HEK293 (cell line): ENCODE data around the gene THEM5.

Experiments
- CTCF ChIA-PET: fragments of 350-600 bp; formaldehyde crosslinking; extraction: SDS; loops from one replicate; lab custom pipeline; 2021; ENCODE audit warnings: antibody characterized with exemption; lab: Yijun Ruan, JAX
- POLR2A ChIA-PET: fragments of 300-600 bp; formaldehyde crosslinking; extraction: SDS; loops from one replicate; lab custom pipeline; 2020; ENCODE audit warnings: antibody characterized with exemption, inconsistent platforms; lab: Yijun Ruan, JAX
- H3K27ac ChIP-seq: fragments of 200-500 bp; sonication (Bioruptor generic); 2 replicates; pipeline ENCODE4 v1.5.1; 2014; ENCODE audit warnings: low read depth, low read length, control low read depth, inconsistent platforms; ENCODE audit errors: extremely low read depth
- H3K36me3 ChIP-seq, 2 experiments: fragments of 200-500 bp in 1 of 2; sonication (Bioruptor generic) in 1 of 2; 1 replicate in 1 of 2; 2 replicates in 1 of 2; pipeline ENCODE4 v1.5.1; 2014 to 2017; ENCODE audit warnings: inconsistent platforms in 2 of 2, low read length in 2 of 2; ENCODE audit not compliant: control insufficient read depth in 2 of 2, insufficient read depth in 1 of 2
- H3K4me1 ChIP-seq: fragments of 200-500 bp; sonication (Bioruptor generic); 2 replicates; pipeline ENCODE4 v1.5.1; 2014; ENCODE audit warnings: mild to moderate bottlenecking, low read length, inconsistent platforms; ENCODE audit not compliant: control insufficient read depth, insufficient read depth
- H3K4me3 ChIP-seq: 2 replicates; pipeline ENCODE4 v1.5.1; 2011; ENCODE audit warnings: low read depth, mild to moderate bottlenecking, control low read depth, low read length, moderate library complexity
- H3K9me3 ChIP-seq: fragments of 200-500 bp; sonication (Bioruptor generic); 2 replicates; pipeline ENCODE4 v1.5.1; 2014; ENCODE audit warnings: low read depth, low read length, inconsistent platforms; ENCODE audit not compliant: control insufficient read depth, insufficient read depth
- BCL11B ChIP-seq: fragments of 450-650 bp; formaldehyde crosslinking; IDR thresholded peaks from 2 replicates; pipeline ENCODE4 v1.5.1; 2016; ENCODE audit warnings: low read depth, missing biosample characterization, missing genetic modification characterization
- CTCF ChIP-seq: fragments of 450-650 bp; formaldehyde crosslinking; IDR thresholded peaks from 2 replicates; pipeline ENCODE4 v1.5.1; 2016; ENCODE audit warnings: missing biosample characterization, missing genetic modification characterization
- GFI1B ChIP-seq: fragments of 450-650 bp; formaldehyde crosslinking; IDR thresholded peaks from 2 replicates; pipeline ENCODE4 v1.5.1; 2016; ENCODE audit warnings: missing biosample characterization, missing genetic modification characterization
- GLIS2 ChIP-seq: fragments of 450-650 bp; formaldehyde crosslinking; IDR thresholded peaks from 2 replicates; pipeline ENCODE4 v1.5.1; 2016; ENCODE audit warnings: missing biosample characterization, missing genetic modification characterization
- KLF16 ChIP-seq: fragments of 450-650 bp; formaldehyde crosslinking; IDR thresholded peaks from 2 replicates; pipeline ENCODE4 v1.5.1; 2017; ENCODE audit warnings: missing biosample characterization, missing genetic modification characterization
- KLF8 ChIP-seq: fragments of 450-650 bp; formaldehyde crosslinking; IDR thresholded peaks from 2 replicates; pipeline ENCODE4 v1.5.1; 2016; ENCODE audit warnings: missing biosample characterization, missing genetic modification characterization
- SALL2 ChIP-seq: fragments of 450-650 bp; formaldehyde crosslinking; IDR thresholded peaks from 2 replicates; pipeline ENCODE4 v1.5.0; 2017; ENCODE audit warnings: missing biosample characterization, mild to moderate bottlenecking, missing genetic modification characterization, borderline replicate concordance
- TCF7L2 ChIP-seq: IDR thresholded peaks from 2 replicates; pipeline ENCODE4 v1.6.1; 2011; ENCODE audit warnings: low read depth, mild to moderate bottlenecking, inconsistent platforms, low read length, moderate library complexity, borderline replicate concordance
- YY1 ChIP-seq: fragments of 450-650 bp; formaldehyde crosslinking; IDR thresholded peaks from 2 replicates; pipeline ENCODE4 v1.5.1; 2018; ENCODE audit warnings: missing biosample characterization, missing genetic modification characterization
- ZBTB48 ChIP-seq: fragments of 450-650 bp; formaldehyde crosslinking; IDR thresholded peaks from 2 replicates; pipeline ENCODE4 v1.5.1; 2016; ENCODE audit warnings: missing biosample characterization, missing genetic modification characterization
- ZNF133 ChIP-seq: fragments of 450-650 bp; formaldehyde crosslinking; IDR thresholded peaks from 2 replicates; pipeline ENCODE4 v1.5.1; 2016; ENCODE audit warnings: missing biosample characterization, missing genetic modification characterization
- ZNF221 ChIP-seq: fragments of 450-650 bp; formaldehyde crosslinking; IDR thresholded peaks from 2 replicates; pipeline ENCODE4 v1.5.1; 2017; ENCODE audit warnings: missing biosample characterization, missing genetic modification characterization, borderline replicate concordance
- ZNF354C ChIP-seq: fragments of 450-650 bp; formaldehyde crosslinking; IDR thresholded peaks from 2 replicates; pipeline ENCODE4 v1.5.1; 2016; ENCODE audit warnings: missing biosample characterization, missing genetic modification characterization, low read depth, borderline replicate concordance
- ZNF404 ChIP-seq: fragments of 450-650 bp; formaldehyde crosslinking; IDR thresholded peaks from 2 replicates; pipeline ENCODE4 v1.5.1; 2017; ENCODE audit warnings: missing biosample characterization, missing genetic modification characterization
- ZNF426 ChIP-seq: fragments of 450-650 bp; formaldehyde crosslinking; IDR thresholded peaks from 2 replicates; pipeline ENCODE4 v1.5.1; 2017; ENCODE audit warnings: missing biosample characterization, missing genetic modification characterization, mild to moderate bottlenecking, inconsistent platforms, moderate library complexity
- ZNF433 ChIP-seq: fragments of 450-650 bp; formaldehyde crosslinking; IDR thresholded peaks from 2 replicates; pipeline ENCODE4 v1.5.1; 2016; ENCODE audit warnings: missing biosample characterization, missing genetic modification characterization, low read depth
- ZNF449 ChIP-seq: fragments of 450-650 bp; formaldehyde crosslinking; IDR thresholded peaks from 2 replicates; pipeline ENCODE4 v1.5.1; 2017; ENCODE audit warnings: missing biosample characterization, mild to moderate bottlenecking, missing genetic modification characterization, moderate library complexity
- ZNF48 ChIP-seq: fragments of 450-650 bp; formaldehyde crosslinking; IDR thresholded peaks from 2 replicates; pipeline ENCODE4 v1.5.1; 2016; ENCODE audit warnings: missing biosample characterization, missing genetic modification characterization
- ZNF549 ChIP-seq: fragments of 450-650 bp; IDR thresholded peaks from 2 replicates; pipeline ENCODE4 v1.5.1; 2018; ENCODE audit warnings: missing biosample characterization, missing genetic modification characterization, mild to moderate bottlenecking, inconsistent platforms, moderate library complexity
- ZNF558 ChIP-seq: fragments of 450-650 bp; formaldehyde crosslinking; IDR thresholded peaks from 2 replicates; pipeline ENCODE4 v1.5.1; 2016; ENCODE audit warnings: missing biosample characterization, missing genetic modification characterization
- ZNF560 ChIP-seq: fragments of 450-650 bp; formaldehyde crosslinking; IDR thresholded peaks from 2 replicates; pipeline ENCODE4 v1.5.1; 2017; ENCODE audit warnings: missing biosample characterization, missing genetic modification characterization, borderline replicate concordance
- ZNF660 ChIP-seq: fragments of 450-650 bp; IDR thresholded peaks from 2 replicates; pipeline ENCODE4 v1.5.1; 2018; ENCODE audit warnings: missing biosample characterization, mild to moderate bottlenecking, missing genetic modification characterization
- ZNF707 ChIP-seq: fragments of 450-650 bp; formaldehyde crosslinking; IDR thresholded peaks from 2 replicates; pipeline ENCODE4 v1.5.1; 2016; ENCODE audit warnings: missing biosample characterization, missing genetic modification characterization
- ZNF791 ChIP-seq: fragments of 450-650 bp; formaldehyde crosslinking; IDR thresholded peaks from 2 replicates; pipeline ENCODE4 v1.5.1; 2016; ENCODE audit warnings: missing biosample characterization, missing genetic modification characterization
- ZNF837 ChIP-seq: fragments of 450-650 bp; formaldehyde crosslinking; IDR thresholded peaks from 2 replicates; pipeline ENCODE4 v1.5.1; 2016; ENCODE audit warnings: missing biosample characterization, missing genetic modification characterization
- TF ChIP-seq, protein P1 (sequence below): fragments of 450-650 bp; formaldehyde crosslinking; IDR thresholded peaks from 2 replicates; pipeline ENCODE4 v1.5.1; 2016; ENCODE audit warnings: missing biosample characterization, missing genetic modification characterization, low read depth

THEM5 gene

DNA sequence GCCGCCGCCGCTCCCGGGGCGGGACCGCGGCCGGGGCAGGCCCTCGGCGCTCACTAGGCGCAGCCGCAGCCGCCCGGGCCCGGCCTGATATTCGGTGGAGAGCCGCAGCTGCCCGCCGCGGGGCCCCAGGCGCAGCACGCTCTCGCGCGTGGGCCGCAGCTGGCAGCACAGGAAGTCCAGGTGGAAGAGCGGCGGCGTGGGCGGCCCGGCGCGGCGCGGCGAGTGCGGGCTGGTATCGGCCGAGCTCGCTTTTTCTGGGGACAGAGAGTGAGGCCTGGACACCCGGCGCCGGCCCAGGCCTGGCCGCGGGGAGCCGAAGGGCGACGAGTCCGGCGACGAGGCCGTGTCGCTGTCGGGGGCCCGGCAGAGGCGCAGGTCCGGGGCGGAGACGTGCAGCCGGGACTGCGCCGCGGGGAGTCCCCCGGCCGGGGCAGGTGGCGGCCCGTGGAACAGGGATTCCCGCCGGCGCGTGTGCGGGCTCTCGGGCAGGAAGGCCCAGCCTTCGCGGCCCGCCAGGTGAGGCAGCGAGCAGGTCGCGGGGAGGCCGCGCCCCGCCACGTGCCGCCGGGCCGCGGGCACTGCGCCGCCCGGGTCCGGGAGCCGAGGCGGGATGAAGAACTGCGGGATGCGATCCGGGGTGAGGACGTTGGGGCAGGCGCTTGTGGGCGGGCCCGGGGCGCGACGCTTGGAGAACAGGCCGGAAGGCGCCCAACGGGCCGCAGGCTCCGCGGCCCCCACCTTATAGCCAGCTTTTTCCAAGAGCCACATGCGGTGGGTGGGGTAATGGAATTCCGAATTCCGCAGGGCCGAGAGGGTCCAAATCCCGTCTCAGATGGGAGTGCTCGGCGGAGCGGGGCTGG, 15.1 kb downstream of the THEM5 start:
- ChIA-PET CTCF (no interaction called here), POLR2A (no interaction called here)
- no peaks in the 10 kb centered on the region for H3K36me3 ChIP-seq
- H3K9me3 ChIP-seq, result no peaks in the 10 kb centered on the region
- H3K4me3 ChIP-seq, result no peak overlapping the region
- no peaks in the 10 kb centered on the region for H3K4me1 ChIP-seq
- TF ChIP-seq ZNF48 (tag by site-specific recombination) (no peak), CTCF (tag by site-specific recombination) (no peak), ZNF558 (tag by site-specific recombination) (no peak), ZNF354C (tag by site-specific recombination) (no peak), ZNF707 (tag by site-specific recombination) (no peak), ZNF660 (tag by site-specific recombination) (no peak), ZNF449 (tag by site-specific recombination) (no peak), ZNF560 (tag by site-specific recombination) (no peak), ZBTB48 (no peak)
- no peak overlapping the region for H3K27ac ChIP-seq

DNA sequence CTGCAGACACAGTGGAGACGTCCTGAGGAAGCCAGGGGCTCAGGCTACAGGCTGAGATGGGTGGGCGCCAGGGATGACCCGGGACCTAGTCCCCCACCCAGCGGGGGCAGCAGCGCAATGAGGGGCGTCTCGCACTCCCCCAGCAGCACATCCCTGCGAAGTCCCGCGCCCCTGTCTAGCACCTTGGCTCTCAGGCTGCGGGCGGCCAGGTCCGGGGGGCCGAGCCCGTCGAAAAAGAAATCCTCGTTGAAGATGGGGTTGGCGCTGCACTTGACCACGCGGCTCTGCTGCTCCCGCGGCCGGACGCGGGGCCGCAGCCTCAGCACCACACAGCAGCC, 15.7 kb downstream of the THEM5 start:
- TF ChIP-seq TCF7L2 (no peak), ZNF791 (tag by site-specific recombination) (no peak), GLIS2 (tag by site-specific recombination) (no peak), SALL2 (tag by site-specific recombination) (no peak), ZNF837 (no peak)
- TF ChIP-seq, all 188 proteins: peak for 0
- ChIA-PET POLR2A (no interaction called here), CTCF (interaction anchor here (0.6 to 2.2 kb wide), 3 partner anchors 9 to 203 kb away, joined by 3 to 11 read pairs (median 5); no protein-coding TSS in a partner anchor)
- H3K4me1 ChIP-seq, result no peaks in the 10 kb centered on the region
- H3K9me3 ChIP-seq, result no peaks in the 10 kb centered on the region
- H3K27ac ChIP-seq, result no peak overlapping the region
- H3K4me3 ChIP-seq, result no peak overlapping the region
- no peaks in the 10 kb centered on the region for H3K36me3 ChIP-seq

DNA sequence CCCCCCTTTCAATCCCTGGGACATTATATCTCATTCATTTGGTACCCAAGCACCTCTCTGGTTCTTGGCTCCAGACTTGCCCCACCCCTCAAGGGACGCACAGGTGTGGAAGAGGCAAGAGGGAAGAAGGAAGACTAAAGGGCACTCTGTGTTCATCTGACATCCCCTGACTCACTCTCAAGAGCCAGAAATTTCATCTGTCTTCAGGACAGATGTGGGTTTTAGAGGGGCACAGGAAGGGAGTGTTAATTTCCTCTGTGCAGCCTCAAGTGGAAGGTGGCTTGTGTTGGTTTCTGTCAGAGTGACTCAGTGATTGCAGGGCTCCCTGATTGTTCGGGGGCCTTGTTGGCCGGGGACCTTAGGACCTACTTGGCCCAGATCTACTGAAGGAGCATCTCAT, 16.3 kb downstream of the THEM5 start:
- H3K36me3 ChIP-seq, result no peaks in the 10 kb centered on the region
- no peak overlapping the region for H3K4me3 ChIP-seq
- POLR2A ChIA-PET, result interaction anchor here (0.6 to 1.0 kb wide), 3 partner anchors 79 to 325 kb away, joined by 3 to 5 read pairs (median 3); partner anchors contain the start of gene TUFT1
- CTCF ChIA-PET, result interaction anchor here (0.5 to 2.2 kb wide), 33 partner anchors 9 to 737 kb away, joined by 3 to 15 read pairs (median 5); partner anchors contain the start of genes MRPL9, PI4KB and THEM5
- no peak overlapping the region for H3K27ac ChIP-seq
- H3K4me1 ChIP-seq, result no peaks in the 10 kb centered on the region
- H3K9me3 ChIP-seq, result no peaks in the 10 kb centered on the region
- TF ChIP-seq ZNF404 (tag by site-specific recombination) (no peak), ZNF433 (tag by site-specific recombination) (no peak), BCL11B (tag by site-specific recombination) (no peak), GFI1B (tag by site-specific recombination) (no peak), YY1 (tag by site-specific recombination) (no peak), KLF16 (tag by site-specific recombination) (no peak), GLIS2 (tag by site-specific recombination) (no peak), SALL2 (tag by site-specific recombination) (no peak), ZNF549 (no peak), KLF8 (no peak), ZNF426 (no peak), ZNF221 (tag by site-specific recombination) (no peak), ZNF133 (tag by site-specific recombination) (no peak)
- TF ChIP-seq, protein P1, sequence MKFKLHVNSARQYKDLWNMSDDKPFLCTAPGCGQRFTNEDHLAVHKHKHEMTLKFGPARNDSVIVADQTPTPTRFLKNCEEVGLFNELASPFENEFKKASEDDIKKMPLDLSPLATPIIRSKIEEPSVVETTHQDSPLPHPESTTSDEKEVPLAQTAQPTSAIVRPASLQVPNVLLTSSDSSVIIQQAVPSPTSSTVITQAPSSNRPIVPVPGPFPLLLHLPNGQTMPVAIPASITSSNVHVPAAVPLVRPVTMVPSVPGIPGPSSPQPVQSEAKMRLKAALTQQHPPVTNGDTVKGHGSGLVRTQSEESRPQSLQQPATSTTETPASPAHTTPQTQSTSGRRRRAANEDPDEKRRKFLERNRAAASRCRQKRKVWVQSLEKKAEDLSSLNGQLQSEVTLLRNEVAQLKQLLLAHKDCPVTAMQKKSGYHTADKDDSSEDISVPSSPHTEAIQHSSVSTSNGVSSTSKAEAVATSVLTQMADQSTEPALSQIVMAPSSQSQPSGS (tag by site-specific recombination), result no peak
